CD4-positive, alpha-beta T cell (primary cell): ENCODE data around the gene NKX6-1. TPM values are rescaled to one million over a fixed set of nuclear protein-coding genes. Genes with fewer than 3 reads are reported as not detected.

Experiments
- ATAC-seq: fragments of 200-7000 bp; cut with Tn5 transposase; one replicate; pipeline ENCODE4 v1.10.0; 2022; ENCODE audit warnings: mild to moderate bottlenecking; ENCODE audit not compliant: poor library complexity
- CTCF ChIA-PET: fragments of 350-600 bp; sonication (Branson Sonifier 250); formaldehyde crosslinking; loops from one replicate; lab custom pipeline; 2021; ENCODE audit warnings: antibody characterized with exemption, inconsistent platforms; lab: Charles Lee
- POLR2A ChIA-PET: fragments of 350-600 bp; sonication (Branson Sonifier 250); formaldehyde crosslinking; loops from one replicate; lab custom pipeline; 2021; ENCODE audit warnings: antibody characterized with exemption, inconsistent platforms; lab: Charles Lee
- DNase-seq, 14 experiments: peaks; one replicate each; pipeline ENCODE4 v3.0.0-alpha.2; 2013 to 2020; ENCODE audit warnings: mixed read lengths in 2 of 14
- H3K27ac ChIP-seq, 2 donors: one replicate each; pipeline versions ENCODE4 v1.5.1 to v1.7.0; 2013; ENCODE audit warnings: low read length in 2 of 2, low read depth in 1 of 2, mild to moderate bottlenecking in 1 of 2
- H3K27me3 ChIP-seq, 2 experiments: 1 replicate in 1 of 2; 2 replicates in 1 of 2; pipeline versions ENCODE4 v1.6.1 to v1.7.0; 2013; ENCODE audit warnings: low read length in 2 of 2, control low read depth in 1 of 2, mild to moderate bottlenecking in 1 of 2, moderate library complexity in 1 of 2; ENCODE audit not compliant: insufficient read depth in 2 of 2, control insufficient read depth in 1 of 2
- H3K36me3 ChIP-seq: one replicate; pipeline ENCODE4 v1.6.1; 2013; ENCODE audit warnings: low read length, control low read depth; ENCODE audit not compliant: insufficient read depth
- H3K4me1 ChIP-seq: one replicate; pipeline ENCODE4 v1.6.1; 2013; ENCODE audit warnings: low read length, control low read depth; ENCODE audit not compliant: insufficient read depth
- H3K4me3 ChIP-seq: one replicate; pipeline ENCODE4 v1.5.1; 2013; ENCODE audit warnings: mild to moderate bottlenecking, low read length, moderate library complexity
- H3K9me3 ChIP-seq, 2 experiments: 1 replicate in 1 of 2; 2 replicates in 1 of 2; pipeline versions ENCODE4 v1.6.1 to v1.7.0; 2013; ENCODE audit warnings: low read length in 2 of 2, mild to moderate bottlenecking in 2 of 2, control low read depth in 1 of 2, moderate library complexity in 1 of 2; ENCODE audit not compliant: control insufficient read depth in 1 of 2, insufficient read depth in 1 of 2
- H3K27ac Mint-ChIP-seq: one replicate; pipeline ENCODE4 v1.8.0; 2020; ENCODE audit warnings: mixed read lengths
- H3K27me3 Mint-ChIP-seq: one replicate; pipeline ENCODE4 v1.8.0; 2021; ENCODE audit warnings: mixed read lengths
- H3K36me3 Mint-ChIP-seq: one replicate; pipeline ENCODE4 v1.8.0; 2021; ENCODE audit warnings: low read depth, mixed read lengths
- H3K4me1 Mint-ChIP-seq: one replicate; pipeline ENCODE4 v1.8.0; 2021; ENCODE audit warnings: low read depth, mixed read lengths
- H3K4me3 Mint-ChIP-seq: one replicate; pipeline ENCODE4 v1.8.0; 2020; ENCODE audit warnings: mild to moderate bottlenecking, mixed read lengths
- H3K9me3 Mint-ChIP-seq: one replicate; pipeline ENCODE4 v1.8.0; 2020; ENCODE audit warnings: mixed read lengths
- intact Hi-C, 2 experiments: fragments of 100-400 bp; cut with DNase I in 1 of 2; cut with micrococcal nuclease in 1 of 2; formaldehyde crosslinking; loops; one replicate each; pipeline versions ENCODE4 v1.15.1 to v1.9.0; 2023 to 2025; cut with DNase I, micrococcal nuclease
- total RNA-seq, 174 experiments: library from RNA in 2 of 174; stranded (reverse) in 2 of 174; gene quantifications; one replicate each; pipeline ENCODE4 v1.2.3 and lab custom pipeline; 2021 to 2026
- TF ChIP-seq, protein P1 (sequence below): fragments of 200-600 bp; IDR thresholded peaks from one replicate; pipeline ENCODE4 v1.8.0; 2022; ENCODE audit warnings: antibody characterized with exemption, mild to moderate bottlenecking

NKX6-1 gene
- total RNA-seq, 2 experiments from 2014 or later, result not detected

GRCh38 chr4:84467601-84468000 is 31.5 kb downstream of the NKX6-1 start:
- no peak overlapping the region for H3K27ac ChIP-seq
- H3K36me3 ChIP-seq, result no peaks in the 10 kb centered on the region
- H3K4me1 ChIP-seq, result no peaks in the 10 kb centered on the region
- Mint-ChIP-seq H3K9me3 (no peaks in the 10 kb centered on the region), H3K4me3 (no peak overlapping the region), H3K4me1 (no peaks in the 10 kb centered on the region), H3K27ac (no peak overlapping the region), H3K36me3 (no peaks in the 10 kb centered on the region), H3K27me3 (peaks cover 45% of the 10 kb centered on the region)
- no peak overlapping the region for H3K4me3 ChIP-seq
- DNase-seq (no peak), ATAC-seq (no peak)
- H3K9me3 ChIP-seq, result no peaks in the 10 kb centered on the region
- ChIA-PET POLR2A (no interaction called here), CTCF (no interaction called here)
- TF ChIP-seq, protein P1, sequence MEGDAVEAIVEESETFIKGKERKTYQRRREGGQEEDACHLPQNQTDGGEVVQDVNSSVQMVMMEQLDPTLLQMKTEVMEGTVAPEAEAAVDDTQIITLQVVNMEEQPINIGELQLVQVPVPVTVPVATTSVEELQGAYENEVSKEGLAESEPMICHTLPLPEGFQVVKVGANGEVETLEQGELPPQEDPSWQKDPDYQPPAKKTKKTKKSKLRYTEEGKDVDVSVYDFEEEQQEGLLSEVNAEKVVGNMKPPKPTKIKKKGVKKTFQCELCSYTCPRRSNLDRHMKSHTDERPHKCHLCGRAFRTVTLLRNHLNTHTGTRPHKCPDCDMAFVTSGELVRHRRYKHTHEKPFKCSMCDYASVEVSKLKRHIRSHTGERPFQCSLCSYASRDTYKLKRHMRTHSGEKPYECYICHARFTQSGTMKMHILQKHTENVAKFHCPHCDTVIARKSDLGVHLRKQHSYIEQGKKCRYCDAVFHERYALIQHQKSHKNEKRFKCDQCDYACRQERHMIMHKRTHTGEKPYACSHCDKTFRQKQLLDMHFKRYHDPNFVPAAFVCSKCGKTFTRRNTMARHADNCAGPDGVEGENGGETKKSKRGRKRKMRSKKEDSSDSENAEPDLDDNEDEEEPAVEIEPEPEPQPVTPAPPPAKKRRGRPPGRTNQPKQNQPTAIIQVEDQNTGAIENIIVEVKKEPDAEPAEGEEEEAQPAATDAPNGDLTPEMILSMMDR, result no peak
- intact Hi-C loops, result no loop called here
- peaks cover 0 to 3% of the 10 kb centered on the region in 2 experiments for H3K27me3 ChIP-seq

DNA sequence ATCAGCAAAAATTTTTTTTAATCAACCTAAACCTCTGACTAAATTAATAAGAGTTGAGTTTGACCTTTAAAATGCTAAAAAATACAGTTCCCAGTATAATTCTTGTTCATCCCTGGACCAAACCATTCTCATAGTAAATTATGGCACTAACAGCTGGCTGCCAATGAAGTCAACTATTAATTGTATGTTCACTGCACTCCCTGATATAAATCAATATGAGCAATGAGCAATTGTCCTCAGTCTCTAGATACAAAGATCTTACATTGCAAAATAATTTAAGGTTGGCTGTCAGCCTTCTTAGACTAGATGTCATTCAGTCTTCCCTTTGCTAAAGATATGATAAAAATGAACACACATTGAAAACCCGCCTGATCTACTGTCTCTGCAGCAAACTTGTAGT is 39.3 kb downstream of the NKX6-1 start:
- intact Hi-C loops, result no loop called here
- H3K4me3 ChIP-seq, result no peak overlapping the region
- Mint-ChIP-seq H3K27ac (no peak overlapping the region), H3K4me1 (no peaks in the 10 kb centered on the region), H3K9me3 (no peaks in the 10 kb centered on the region), H3K36me3 (no peaks in the 10 kb centered on the region), H3K4me3 (no peak overlapping the region), H3K27me3 (peaks cover 29% of the 10 kb centered on the region)
- peaks cover 0 to 3% of the 10 kb centered on the region in 2 experiments for H3K27me3 ChIP-seq
- H3K9me3 ChIP-seq, result no peaks in the 10 kb centered on the region
- DNase-seq, result no peak
- CTCF ChIA-PET, result interaction anchor here (0.5 kb wide), 1 partner anchor 1199 kb away, joined by 3 read pairs; no protein-coding TSS in a partner anchor
- H3K36me3 ChIP-seq, result no peaks in the 10 kb centered on the region
- POLR2A ChIA-PET, result no interaction called here
- no peak for ATAC-seq
- no peak overlapping the region for H3K27ac ChIP-seq
- H3K4me1 ChIP-seq, result no peaks in the 10 kb centered on the region
- TF ChIP-seq, protein P1, result no peak

- ChIA-PET CTCF (interaction anchor here (0.7 kb wide), 1 partner anchor 13 kb away, joined by 3 read pairs; no protein-coding TSS in a partner anchor), POLR2A (no interaction called here)
- Histone ChIP-seq H3K27ac (no peak overlapping the region), H3K27me3 (no peaks in the 10 kb centered on the region), H3K4me1 (no peaks in the 10 kb centered on the region), H3K36me3 (no peaks in the 10 kb centered on the region), H3K9me3 (no peaks in the 10 kb centered on the region), H3K4me3 (no peak overlapping the region)
- no peaks in the 10 kb centered on the region for H3K36me3 Mint-ChIP-seq
- DNase-seq (no peak), ATAC-seq (no peak)
- TF ChIP-seq, protein P1, result no peak
- H3K9me3 Mint-ChIP-seq, result no peaks in the 10 kb centered on the region
- no peak overlapping the region for H3K4me3 Mint-ChIP-seq
- H3K4me1 Mint-ChIP-seq, result no peaks in the 10 kb centered on the region
- peaks cover 41% of the 10 kb centered on the region for H3K27me3 Mint-ChIP-seq
- intact Hi-C loops, result no loop called here
- no peak overlapping the region for H3K27ac Mint-ChIP-seq
Observed at GRCh38 chr4:84456157-84456556, 42.9 kb downstream of the NKX6-1 start.
